OCI-LY7 (cell line): ENCODE measurements around the gene TSPAN9. TPM values are rescaled to one million over a fixed set of nuclear protein-coding genes. Genes with fewer than 3 reads are reported as not detected.

ENCODE experiments used
- BruUV-seq: library from RNA; stranded (reverse); fragments of 400-500 nt; replicated peaks from 2 replicates; lab custom pipeline; 2021; lab: Mats Ljungman, UMichigan
- CTCF ChIA-PET: fragments of 300-600 bp; sonication (Branson Sonifier 250); formaldehyde crosslinking; loops from one replicate; lab custom pipeline; 2022; ENCODE audit warnings: antibody characterized with exemption; ENCODE audit not compliant: unreplicated experiment; lab: Charles Lee
- POLR2A ChIA-PET: fragments of 300-600 bp; sonication (Branson Sonifier 250); formaldehyde crosslinking; loops from one replicate; lab custom pipeline; 2022; ENCODE audit warnings: antibody characterized with exemption; lab: Charles Lee
- DNase-seq: peaks from one replicate; pipeline ENCODE4 v3.0.0-alpha.2; 2015; ENCODE audit warnings: low spot score
- H2AFZ ChIP-seq: fragments of 200-600 bp; sonication (generic), shearing (Covaris generic); 2 replicates; pipeline ENCODE4 v1.6.1; 2014; ENCODE audit warnings: mild to moderate bottlenecking, antibody characterized with exemption, low read length, moderate library complexity
- H3K27ac ChIP-seq: fragments of 200-600 bp; sonication (generic); 2 replicates; pipeline ENCODE4 v1.5.1; 2014; ENCODE audit warnings: mixed run types, low read depth, mild to moderate bottlenecking, moderate library complexity, low read length, inconsistent platforms; ENCODE audit not compliant: poor library complexity, severe bottlenecking
- H3K36me3 ChIP-seq: fragments of 200-600 bp; sonication (generic); 2 replicates; pipeline ENCODE4 v1.6.1; 2014; ENCODE audit warnings: mild to moderate bottlenecking, antibody characterized with exemption, low read length, moderate library complexity, mixed read lengths; ENCODE audit not compliant: insufficient read depth
- H3K4me1 ChIP-seq: fragments of 200-600 bp; sonication (generic); 2 replicates; pipeline ENCODE4 v1.5.1; 2014; ENCODE audit warnings: mild to moderate bottlenecking, low read length; ENCODE audit not compliant: insufficient read depth, poor library complexity, severe bottlenecking
- H3K4me2 ChIP-seq: fragments of 200-600 bp; sonication (generic); 2 replicates; pipeline ENCODE4 v1.6.1; 2014; ENCODE audit warnings: mild to moderate bottlenecking, low read length
- H3K4me3 ChIP-seq: fragments of 200-600 bp; sonication (generic); 2 replicates; pipeline ENCODE4 v1.5.1; 2014; ENCODE audit warnings: mild to moderate bottlenecking, low read depth, low read length; ENCODE audit not compliant: poor library complexity, severe bottlenecking
- H3K79me2 ChIP-seq: fragments of 200-600 bp; sonication (generic); 2 replicates; pipeline ENCODE4 v1.6.1; 2016; ENCODE audit warnings: low read depth, mild to moderate bottlenecking, low read length, moderate library complexity, mixed read lengths; ENCODE audit not compliant: insufficient read depth
- H3K9me2 ChIP-seq: fragments of 200-600 bp; sonication (generic); 2 replicates; pipeline ENCODE4 v1.6.1; 2016; ENCODE audit warnings: mild to moderate bottlenecking, low read length, mixed read lengths; ENCODE audit not compliant: insufficient read depth
- H3K9me3 ChIP-seq: fragments of 200-600 bp; sonication (generic); 2 replicates; pipeline ENCODE4 v1.6.1; 2014; ENCODE audit warnings: mild to moderate bottlenecking, mixed run types, low read length, mixed read lengths
- H4K20me1 ChIP-seq: fragments of 200-600 bp; sonication (generic); 2 replicates; pipeline ENCODE4 v1.6.1; 2014; ENCODE audit warnings: mild to moderate bottlenecking, antibody characterized with exemption, low read length, moderate library complexity, mixed read lengths; ENCODE audit not compliant: insufficient read depth
- CTCF ChIP-seq: fragments of 200-600 bp; sonication (generic); conservative IDR thresholded peaks from 2 replicates; pipeline ENCODE4 v1.5.1; 2014; ENCODE audit warnings: mild to moderate bottlenecking, antibody characterized with exemption, low read length, moderate library complexity, mixed read lengths
- EZH2phosphoT487 ChIP-seq: fragments of 200-600 bp; sonication (generic); IDR thresholded peaks from 2 replicates; pipeline ENCODE4 v1.6.1; 2018; ENCODE audit warnings: low read depth, borderline replicate concordance, mild to moderate bottlenecking, mixed run types, antibody characterized with exemption, low read length, moderate library complexity, mixed read lengths
- intact Hi-C: fragments of 100-400 bp; cut with micrococcal nuclease; formaldehyde crosslinking; loops from one replicate; pipeline ENCODE4 v1.10.0; 2022; ENCODE audit not compliant: unreplicated experiment
- total RNA-seq, 2 experiments: library from RNA; depleted of rRNA in 1 of 2; stranded (reverse); fragments of >200 nt in 1 of 2; shearing (Covaris generic) in 1 of 2; gene quantifications; 2 replicates each; pipeline ENCODE4 v1.2.3, GENCODE V29; 2014 to 2022

TSPAN9 gene
- total RNA-seq, 2 experiments from 2014 or later: 0.50 to 0.74 TPM

GRCh38 chr12:3231399-3231876 lies 154.3 kb downstream of the TSPAN9 start:
- no peak overlapping the region for H3K27ac ChIP-seq
- no peaks in the 10 kb centered on the region; the same call in 1 of the 2 replicates for H3K9me3 ChIP-seq
- ChIA-PET CTCF (no interaction called here), POLR2A (no interaction called here)
- no peak for DNase-seq
- H3K79me2 ChIP-seq: no peaks in the 10 kb centered on the region
- H3K9me2 ChIP-seq: no peaks in the 10 kb centered on the region
- intact Hi-C loops: no loop called here
- no TSS peak for BruUV-seq
- H3K4me3 ChIP-seq: no peak overlapping the region
- no peak overlapping the region for H2AFZ ChIP-seq
- H3K4me2 ChIP-seq: no peak overlapping the region
- TF ChIP-seq EZH2phosphoT487 (no peak), CTCF (no peak)
- peaks cover 40% of the 10 kb centered on the region for H3K4me1 ChIP-seq
- no peaks in the 10 kb centered on the region for H3K36me3 ChIP-seq
- H4K20me1 ChIP-seq: no peaks in the 10 kb centered on the region

GRCh38 chr12:3233797-3234196 lies 156.6 kb downstream of the TSPAN9 start:
- no peaks in the 10 kb centered on the region; the same call in 1 of the 2 replicates for H3K9me3 ChIP-seq
- no peak overlapping the region for H3K4me2 ChIP-seq
- DNase-seq: no peak
- no peak overlapping the region for H3K27ac ChIP-seq
- TF ChIP-seq EZH2phosphoT487 (no peak), CTCF (no peak)
- H2AFZ ChIP-seq: no peak overlapping the region
- ChIA-PET CTCF (no interaction called here), POLR2A (interaction anchor here (0.6 kb wide), 1 partner anchor 1566 kb away, joined by 3 read pairs; no protein-coding TSS in a partner anchor)
- intact Hi-C loops: no loop called here
- H3K36me3 ChIP-seq: no peaks in the 10 kb centered on the region
- BruUV-seq: no TSS peak
- H3K9me2 ChIP-seq: no peaks in the 10 kb centered on the region
- no peaks in the 10 kb centered on the region for H4K20me1 ChIP-seq
- no peaks in the 10 kb centered on the region for H3K79me2 ChIP-seq
- H3K4me1 ChIP-seq: peaks cover 22% of the 10 kb centered on the region
- no peak overlapping the region for H3K4me3 ChIP-seq

GRCh38 chr12:3236345-3237187 lies 159.4 kb downstream of the TSPAN9 start:
- intact Hi-C loops: no loop called here
- H3K4me3 ChIP-seq: no peak overlapping the region
- TF ChIP-seq EZH2phosphoT487: no peak
- TF ChIP-seq CTCF: no peak
- POLR2A ChIA-PET: interaction anchor here (0.5 kb wide), 1 partner anchor 900 kb away, joined by 4 read pairs; no protein-coding TSS in a partner anchor
- H2AFZ ChIP-seq: no peak overlapping the region
- no peaks in the 10 kb centered on the region for H3K36me3 ChIP-seq
- no TSS peak for BruUV-seq
- no peaks in the 10 kb centered on the region for H3K79me2 ChIP-seq
- CTCF ChIA-PET: no interaction called here
- no peaks in the 10 kb centered on the region for H4K20me1 ChIP-seq
- H3K4me1 ChIP-seq: no peaks in the 10 kb centered on the region
- H3K27ac ChIP-seq: no peak overlapping the region
- no peaks in the 10 kb centered on the region for H3K9me2 ChIP-seq
- no peaks in the 10 kb centered on the region for H3K9me3 ChIP-seq
- peak; percentile 29 for DNase-seq
- H3K4me2 ChIP-seq: no peak overlapping the region
